Measurements from ENCODE around the gene TEAD4. TPM values are rescaled to one million over a fixed set of nuclear protein-coding genes. Genes with fewer than 3 reads are reported as not detected.

The TEAD4 gene
- total RNA-seq, 2 donors from 2014 or later = 12.9 to 41.5 TPM

DNA sequence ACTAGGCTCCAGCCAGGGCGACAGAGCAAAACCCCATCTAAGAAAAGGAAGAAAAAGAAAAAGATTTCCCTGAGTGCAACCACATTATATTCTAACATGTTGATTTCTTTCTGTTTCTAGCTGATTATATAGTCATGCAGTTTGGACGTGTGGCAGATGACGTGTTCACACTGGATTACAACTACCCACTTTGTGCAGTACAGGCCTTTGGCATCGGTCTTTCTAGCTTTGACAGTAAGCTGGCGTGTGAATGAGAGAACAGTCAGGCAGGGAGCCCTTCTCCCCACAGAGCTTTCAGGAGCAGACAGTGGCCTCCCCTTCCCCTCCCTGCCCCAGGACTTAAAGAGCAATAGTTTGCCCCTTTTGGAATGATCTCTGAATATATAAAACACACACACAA lies 20.0 kb upstream of the TEAD4 start:
- no peaks in the 10 kb centered on the region for H3K27me3 ChIP-seq
- no peaks in the 10 kb centered on the region for H3K9me3 ChIP-seq
- peaks cover 52% of the 10 kb centered on the region for H3K36me3 ChIP-seq
- no peak for DNase-seq (ENCODE audit: low spot score)
- no peak overlapping the region for H3K27ac ChIP-seq
- no peak overlapping the region for H3K4me3 ChIP-seq
- peaks cover 0 to 15% of the 10 kb centered on the region in 2 donors for H3K4me1 ChIP-seq
- no peak for TF ChIP-seq CTCF (IDR thresholded peaks at IDR 0.05)

DNA sequence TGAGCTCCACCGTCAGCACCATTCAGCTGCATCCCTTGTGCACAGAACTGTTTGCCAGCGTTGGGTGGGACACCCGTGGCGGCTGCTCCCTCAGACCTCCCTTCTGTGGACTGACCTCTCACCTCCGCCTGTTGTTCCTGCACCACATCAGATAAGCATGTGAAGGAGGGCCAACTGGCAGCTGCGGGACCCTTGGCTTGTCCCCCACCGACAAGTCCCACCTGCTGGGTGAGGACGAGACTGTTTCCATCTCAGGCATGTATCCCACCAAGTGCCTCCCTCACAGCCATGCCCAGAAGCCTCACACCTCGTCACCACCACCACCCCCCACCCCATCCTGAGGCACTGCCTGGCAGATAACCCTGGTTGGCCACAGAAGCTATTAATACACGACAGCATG lies 18.6 kb upstream of the TEAD4 start:
- Histone ChIP-seq H3K27ac (peak overlapping the region; percentile 40 to 42), H3K36me3 (peaks cover 41% of the 10 kb centered on the region), H3K4me3 (no peak overlapping the region), H3K27me3 (no peaks in the 10 kb centered on the region), H3K4me1 (peaks cover 0 to 21% of the 10 kb centered on the region in 2 donors), H3K9me3 (no peaks in the 10 kb centered on the region)
- DNase-seq (ENCODE audit: low spot score) = no peak
- no peak for TF ChIP-seq CTCF (IDR thresholded peaks at IDR 0.05)

GRCh38 chr12:2941524-2941923 lies 17.7 kb upstream of the TEAD4 start:
- no peak for DNase-seq (ENCODE audit: low spot score)
- H3K36me3 ChIP-seq = peaks cover 36% of the 10 kb centered on the region

DNA sequence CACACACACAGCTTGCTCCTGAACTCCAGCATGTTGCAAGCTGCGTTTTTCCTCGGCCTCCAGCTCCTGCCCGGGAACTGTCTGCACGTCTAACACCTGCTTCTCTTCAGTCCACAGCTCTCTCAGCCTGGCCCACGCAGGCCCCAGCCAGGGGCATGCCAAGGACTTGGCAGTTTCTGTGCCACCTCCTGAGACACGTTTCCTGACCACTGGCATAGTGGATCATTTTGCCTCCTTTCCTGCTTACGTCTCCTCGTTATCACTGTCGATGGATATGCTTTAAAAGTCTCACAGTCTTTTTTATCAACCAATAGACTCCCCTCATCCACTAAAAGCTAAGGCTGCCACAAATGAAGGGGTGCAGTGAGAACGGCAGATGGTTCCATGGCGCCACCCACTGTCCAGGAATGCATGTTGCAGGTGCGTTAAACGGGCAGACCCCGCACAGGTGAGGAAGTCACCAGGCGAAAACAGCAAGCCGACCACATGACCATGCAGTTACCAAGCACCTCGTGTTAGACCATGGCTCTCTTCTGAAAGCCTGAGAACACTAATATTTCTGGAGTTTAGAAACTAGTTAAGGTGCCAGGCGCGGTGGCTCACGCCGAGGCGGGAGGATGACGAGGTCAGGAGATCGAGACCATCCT lies 14.7 kb upstream of the TEAD4 start:
- Histone ChIP-seq H3K9me3 (no peaks in the 10 kb centered on the region), H3K27ac (peak overlapping the region in 1 of 2 donors; percentile 42), H3K4me3 (no peak overlapping the region), H3K36me3 (peaks cover 14% of the 10 kb centered on the region), H3K4me1 (peaks cover 0 to 21% of the 10 kb centered on the region in 2 donors), H3K27me3 (no peaks in the 10 kb centered on the region)
- peak; percentile 66 for DNase-seq (ENCODE audit: low spot score)
- peak; percentile 47 to 86 for TF ChIP-seq CTCF (IDR thresholded peaks at IDR 0.05)

More at GRCh38 chr12:2941524-2941923, 17.7 kb upstream of the TEAD4 start:
- Histone ChIP-seq H3K4me1 (peaks cover 0 to 21% of the 10 kb centered on the region in 2 donors), H3K27ac (no peak overlapping the region), H3K9me3 (no peaks in the 10 kb centered on the region), H3K27me3 (no peaks in the 10 kb centered on the region), H3K4me3 (no peak overlapping the region)
- TF ChIP-seq CTCF (IDR thresholded peaks at IDR 0.05) = no peak

DNA sequence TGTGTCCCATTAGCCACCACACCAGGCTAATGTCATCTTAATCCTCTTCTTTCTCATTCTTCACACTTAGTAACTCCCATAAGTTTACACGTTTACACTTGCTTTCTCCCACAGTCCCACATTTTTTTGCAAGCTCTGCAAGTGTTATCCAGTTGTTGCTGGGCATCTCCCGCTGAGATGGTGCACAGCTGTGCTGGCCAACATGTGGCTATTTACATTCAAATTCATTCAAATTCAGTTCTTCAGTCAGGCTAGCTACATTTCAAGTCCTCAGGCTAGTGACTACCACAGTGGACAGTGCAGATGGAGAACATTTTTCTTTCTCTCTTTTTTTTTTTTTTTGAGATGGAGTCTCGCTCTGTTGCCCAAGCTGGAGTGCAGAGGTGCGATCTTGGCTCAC lies 9.8 kb upstream of the TEAD4 start:
- Histone ChIP-seq H3K9me3 (no peaks in the 10 kb centered on the region), H3K27ac (no peak overlapping the region), H3K36me3 (no peaks in the 10 kb centered on the region), H3K4me3 (no peak overlapping the region), H3K4me1 (peaks cover 0 to 4% of the 10 kb centered on the region in 2 donors), H3K27me3 (no peaks in the 10 kb centered on the region)
- no peak for TF ChIP-seq CTCF (IDR thresholded peaks at IDR 0.05)
- no peak for DNase-seq (ENCODE audit: low spot score)

DNA sequence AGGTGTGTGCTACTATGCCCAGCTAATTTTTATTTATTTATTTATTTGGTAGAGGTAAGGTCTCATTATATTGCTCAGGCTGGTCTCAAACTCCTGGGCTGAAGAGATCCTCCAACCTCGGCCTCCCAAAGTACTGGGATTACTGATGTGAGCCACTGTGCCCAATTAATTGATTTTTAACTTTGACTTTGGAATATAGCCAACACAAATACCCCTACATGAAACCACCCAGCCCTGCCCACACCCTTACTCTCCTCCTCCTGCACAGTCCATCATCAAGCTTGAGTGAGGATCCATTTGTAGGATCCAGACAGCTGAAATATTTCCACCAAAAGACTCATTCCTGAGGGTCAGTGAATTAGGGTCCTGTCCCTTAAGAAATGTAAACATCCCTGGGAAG lies 3.3 kb upstream of the TEAD4 start:
- H3K36me3 ChIP-seq = no peaks in the 10 kb centered on the region
- H3K27me3 ChIP-seq = no peaks in the 10 kb centered on the region
- H3K9me3 ChIP-seq = no peaks in the 10 kb centered on the region
- no peak for DNase-seq (ENCODE audit: low spot score)
- H3K4me1 ChIP-seq = peaks cover 0 to 20% of the 10 kb centered on the region in 2 donors
- H3K27ac ChIP-seq = no peak overlapping the region
- no peak overlapping the region for H3K4me3 ChIP-seq
- no peak for TF ChIP-seq CTCF (IDR thresholded peaks at IDR 0.05)
